ENCODE measurements around the gene ARHGEF16.

GRCh38 chr1:3474421-3474820 is 20.0 kb downstream of the ARHGEF16 start:
- TF ChIP-seq CTCF (conservative IDR thresholded peaks at IDR 0.05; ENCODE audit: low read depth, low read length): no peak
- TF ChIP-seq EZH2 (IDR thresholded peaks at IDR 0.05; ENCODE audit: borderline replicate concordance, low read depth, low read length, poor library complexity, severe bottlenecking): no peak
